BE2C (cell line): Measurements from ENCODE around the gene TMEM214.

Experiments used
- DNase-seq: peaks from one replicate; pipeline ENCODE4 v3.0.0-alpha.2; 2020
- H3K27me3 ChIP-seq: fragments of 250-450 bp; sonication (Bioruptor Pico); 2 replicates; pipeline ENCODE4 v1.5.1; 2020; ENCODE audit warnings: mild to moderate bottlenecking
- H3K36me3 ChIP-seq: fragments of 250-450 bp; sonication (Bioruptor Pico); 2 replicates; pipeline ENCODE4 v1.5.1; 2020; ENCODE audit warnings: mild to moderate bottlenecking
- H3K4me1 ChIP-seq: fragments of 250-450 bp; sonication (Bioruptor Pico); 2 replicates; pipeline ENCODE4 v1.5.1; 2020
- H3K4me3 ChIP-seq: 2 replicates; pipeline ENCODE4 v1.5.1; 2011; ENCODE audit warnings: low read depth, low read length
- H3K9me3 ChIP-seq: fragments of 250-450 bp; sonication (Bioruptor Pico); 2 replicates; pipeline ENCODE4 v1.5.1; 2020
- CTCF ChIP-seq: IDR thresholded peaks from 2 replicates; pipeline ENCODE4 v1.5.1; 2012; ENCODE audit warnings: mild to moderate bottlenecking, low read depth, low read length

The TMEM214 gene

GRCh38 chr2:27059141-27059820 lies 26.5 kb downstream of the TMEM214 start:
- Histone ChIP-seq H3K9me3 (no peaks in the 10 kb centered on the region), H3K4me1 (peaks cover 13% of the 10 kb centered on the region), H3K36me3 (peaks cover 32% of the 10 kb centered on the region), H3K4me3 (no peak overlapping the region), H3K27me3 (no peaks in the 10 kb centered on the region)
- TF ChIP-seq CTCF = no peak
- DNase-seq = peak; percentile 39

- Histone ChIP-seq H3K27me3 (no peaks in the 10 kb centered on the region), H3K36me3 (peaks cover 25% of the 10 kb centered on the region), H3K4me3 (no peak overlapping the region), H3K9me3 (no peaks in the 10 kb centered on the region), H3K4me1 (peaks cover 13% of the 10 kb centered on the region)
- DNase-seq = no peak
- no peak for TF ChIP-seq CTCF
Observed at GRCh38 chr2:27060323-27060722, 27.6 kb downstream of the TMEM214 start.

- no peak for TF ChIP-seq CTCF
- Histone ChIP-seq H3K27me3 (no peaks in the 10 kb centered on the region), H3K9me3 (no peaks in the 10 kb centered on the region), H3K4me1 (peaks cover 10% of the 10 kb centered on the region), H3K36me3 (peaks cover 27% of the 10 kb centered on the region), H3K4me3 (no peak overlapping the region)
- DNase-seq = no peak
Observed at GRCh38 chr2:27065128-27065527, 32.4 kb downstream of the TMEM214 start.

- H3K4me1 ChIP-seq = peaks cover 10% of the 10 kb centered on the region
- H3K4me3 ChIP-seq = no peak overlapping the region
- TF ChIP-seq CTCF = no peak
- no peaks in the 10 kb centered on the region for H3K9me3 ChIP-seq
- H3K27me3 ChIP-seq = no peaks in the 10 kb centered on the region
- DNase-seq = no peak
- H3K36me3 ChIP-seq = peaks cover 26% of the 10 kb centered on the region
Observed at GRCh38 chr2:27067385-27067784, 34.6 kb downstream of the TMEM214 start.

- DNase-seq = no peak
- no peak overlapping the region for H3K4me3 ChIP-seq
- no peaks in the 10 kb centered on the region for H3K27me3 ChIP-seq
- no peak for TF ChIP-seq CTCF
- H3K36me3 ChIP-seq = peaks cover 20% of the 10 kb centered on the region
- peaks cover 10% of the 10 kb centered on the region for H3K4me1 ChIP-seq
- H3K9me3 ChIP-seq = no peaks in the 10 kb centered on the region
Observed at GRCh38 chr2:27069436-27069835, 36.7 kb downstream of the TMEM214 start.

- no peak for DNase-seq
- Histone ChIP-seq H3K27me3 (no peaks in the 10 kb centered on the region), H3K9me3 (no peaks in the 10 kb centered on the region), H3K36me3 (peaks cover 20% of the 10 kb centered on the region), H3K4me3 (peak overlapping the region; percentile 99), H3K4me1 (peaks cover 17% of the 10 kb centered on the region)
- TF ChIP-seq CTCF = no peak
Observed at GRCh38 chr2:27069961-27070618, 37.3 kb downstream of the TMEM214 start.
